SU-DHL-6 (cell line): ENCODE data around the gene TMEM74B.

ENCODE experiments used
- CTCF ChIP-seq: fragments of 200-600 bp; sonication (generic); IDR thresholded peaks from one replicate; pipeline ENCODE4 v1.5.1; 2017; ENCODE audit warnings: antibody characterized with exemption, mild to moderate bottlenecking, low read length, moderate library complexity; ENCODE audit not compliant: insufficient read depth, poor library complexity, severe bottlenecking
- EZH2phosphoT487 ChIP-seq: fragments of 200-600 bp; sonication (generic), shearing (Covaris generic); conservative IDR thresholded peaks from 2 replicates; pipeline ENCODE4 v1.6.1; 2018; ENCODE audit warnings: mild to moderate bottlenecking, antibody characterized with exemption, low read length, moderate library complexity, mixed read lengths

- no peak for TF ChIP-seq EZH2phosphoT487
- TF ChIP-seq CTCF: no peak
Measured at GRCh38 chr20:1134836-1135235, 49.9 kb downstream of the TMEM74B start.
